NCI-H1092 (cell line): ENCODE measurements around the gene RAB11FIP4.

Experiments used
- DNase-seq: peaks from one replicate; lab custom pipeline; 2025; lab: John Stamatoyannopoulos, UW

Gene RAB11FIP4

GRCh38 chr17:31411707-31412285 lies 20.3 kb downstream of the RAB11FIP4 start:
- no peak for DNase-seq

DNA sequence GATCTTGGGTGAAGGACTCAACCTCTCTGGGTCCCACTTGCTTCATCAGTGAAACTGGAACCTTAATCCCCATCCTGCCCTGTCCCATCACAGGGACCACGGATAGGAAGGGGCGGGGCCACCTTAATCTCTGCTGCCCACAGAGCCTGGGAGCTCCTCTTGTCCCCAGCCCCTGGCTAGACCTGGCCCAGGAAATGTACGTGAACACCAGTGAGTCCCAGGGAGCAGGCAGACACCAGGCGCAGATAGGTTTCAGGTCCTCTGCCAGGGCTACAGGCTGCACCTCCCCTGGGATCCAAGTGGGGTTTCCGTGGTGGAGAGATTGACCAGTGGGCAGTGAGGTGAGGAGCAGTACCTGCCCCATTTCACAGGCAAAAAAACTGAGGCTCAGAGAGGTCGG lies 21.0 kb downstream of the RAB11FIP4 start:
- no peak for DNase-seq

- DNase-seq, result no peak
Measured at GRCh38 chr17:31413081-31413799, 21.8 kb downstream of the RAB11FIP4 start.

GRCh38 chr17:31413874-31414549 lies 22.5 kb downstream of the RAB11FIP4 start:
- no peak for DNase-seq

- no peak for DNase-seq
Measured at GRCh38 chr17:31414550-31414918, 23.1 kb downstream of the RAB11FIP4 start.

DNA sequence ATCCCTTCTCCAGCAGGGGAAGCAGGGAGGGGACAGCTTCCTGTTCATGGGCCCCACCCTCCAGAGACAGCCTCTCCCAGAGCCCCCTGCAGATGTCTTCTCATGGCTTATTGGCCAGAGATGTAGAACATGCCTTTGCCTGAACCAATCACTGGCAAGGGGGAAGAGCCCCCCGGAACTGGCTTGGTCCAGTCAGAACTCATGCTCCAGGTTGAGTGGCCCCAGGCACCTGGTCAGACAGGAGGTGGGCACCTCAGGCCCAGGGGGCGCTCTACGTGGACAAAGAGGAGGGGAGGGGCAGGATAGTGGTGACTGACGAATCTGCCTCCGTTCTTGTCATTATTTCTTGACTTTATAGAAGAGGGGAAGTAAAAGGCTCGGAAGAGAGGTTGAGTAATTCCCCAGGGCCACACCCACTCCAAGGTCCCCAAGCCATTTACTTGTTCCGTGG lies 23.6 kb downstream of the RAB11FIP4 start:
- no peak for DNase-seq

DNA sequence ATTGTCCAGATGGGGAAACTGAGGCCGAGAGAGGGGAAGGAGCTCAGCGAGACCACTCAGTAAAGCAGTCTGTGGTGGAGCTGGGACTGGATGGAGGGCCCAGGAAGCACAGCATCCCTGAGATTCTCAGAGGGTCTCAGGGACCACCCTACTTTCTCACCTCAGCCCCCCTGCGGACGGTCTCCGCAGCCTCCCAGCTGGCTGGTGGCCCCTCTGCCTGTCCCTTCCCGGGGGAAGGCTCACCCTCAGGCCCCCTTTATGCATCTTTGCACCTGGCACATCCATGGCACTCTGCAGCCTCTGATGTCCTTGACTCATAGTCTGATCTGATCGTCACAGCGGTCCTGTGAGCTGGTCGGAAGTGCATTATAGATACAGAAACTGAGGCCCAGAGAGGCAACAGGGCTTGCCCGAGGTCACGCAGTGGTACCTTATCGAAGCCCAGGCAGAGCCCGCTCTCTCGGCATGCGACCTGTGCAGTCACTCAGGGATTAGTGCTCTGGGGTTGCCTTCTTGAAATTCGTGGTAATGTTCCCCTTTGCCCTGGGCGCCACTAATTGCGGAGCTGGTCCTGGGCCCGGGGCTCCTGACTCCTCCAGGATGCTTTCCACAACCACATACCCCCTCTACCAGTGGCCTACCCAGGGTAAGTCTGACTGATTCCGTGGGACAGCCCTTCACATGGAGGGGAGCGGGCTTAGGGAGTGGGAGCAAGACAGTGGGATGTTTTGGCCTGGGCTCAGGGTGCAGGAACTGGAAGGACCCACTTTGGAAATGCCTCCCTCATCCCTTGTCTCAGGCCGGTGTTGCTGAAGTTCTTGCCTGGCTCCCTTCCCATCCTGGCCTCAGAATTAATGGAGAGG lies 24.4 kb downstream of the RAB11FIP4 start:
- DNase-seq, result no peak

DNA sequence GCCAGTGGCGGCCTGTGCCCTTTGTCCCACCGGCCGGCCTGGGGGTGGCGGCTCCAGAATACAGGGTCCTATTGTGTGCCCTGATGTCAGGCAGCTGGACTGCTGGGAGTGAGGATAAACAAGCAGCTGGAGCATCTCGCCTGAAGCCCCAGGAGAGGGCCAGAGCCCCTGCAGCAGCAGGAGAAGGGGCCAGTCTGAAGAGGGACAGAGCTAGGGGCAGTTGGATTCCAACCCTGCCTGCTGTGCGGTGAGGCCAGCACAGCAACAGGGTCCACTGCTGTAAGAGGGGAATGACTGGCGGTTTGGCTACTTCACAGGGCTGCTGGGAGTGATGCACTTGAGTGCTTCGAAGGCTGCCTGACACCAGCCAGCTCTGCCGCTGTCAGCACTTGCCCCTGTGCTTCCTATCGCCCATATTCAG lies 25.0 kb downstream of the RAB11FIP4 start:
- no peak for DNase-seq

GRCh38 chr17:31417051-31417792 lies 25.7 kb downstream of the RAB11FIP4 start:
- no peak for DNase-seq

DNA sequence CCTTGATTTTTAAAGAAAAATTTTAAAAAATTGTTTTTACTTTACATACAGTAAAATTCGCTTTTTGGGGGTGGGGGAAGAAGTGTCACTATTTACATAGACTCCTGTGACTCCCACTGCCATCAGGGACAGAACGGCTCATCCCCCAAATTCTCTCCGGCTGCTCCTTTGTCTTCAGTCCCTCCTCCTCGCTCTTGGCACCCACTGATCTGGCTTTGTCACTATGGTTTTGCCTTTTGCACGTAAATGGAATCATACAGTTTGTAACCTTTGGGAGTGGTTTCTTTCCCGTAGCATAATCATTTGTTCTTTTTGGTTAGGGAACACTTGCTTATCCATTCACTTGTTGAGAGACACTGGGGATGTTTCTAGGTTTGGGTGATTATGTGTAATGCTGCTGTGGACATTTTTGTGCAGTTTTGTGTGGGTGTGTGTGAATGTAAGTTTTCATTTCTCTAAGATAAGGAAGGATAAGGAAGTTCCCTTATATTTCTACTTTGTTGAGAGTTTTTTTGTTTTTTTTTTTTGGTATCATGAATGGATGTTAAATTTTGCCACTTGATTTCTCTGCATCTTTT lies 27.4 kb downstream of the RAB11FIP4 start:
- DNase-seq, result no peak

GRCh38 chr17:31422443-31422842 lies 31.0 kb downstream of the RAB11FIP4 start:
- no peak for DNase-seq

- DNase-seq, result no peak
Measured at GRCh38 chr17:31424944-31425281, 33.4 kb downstream of the RAB11FIP4 start.

- DNase-seq, result peak; percentile 87
Measured at GRCh38 chr17:31425282-31426040, 34.0 kb downstream of the RAB11FIP4 start.

DNA sequence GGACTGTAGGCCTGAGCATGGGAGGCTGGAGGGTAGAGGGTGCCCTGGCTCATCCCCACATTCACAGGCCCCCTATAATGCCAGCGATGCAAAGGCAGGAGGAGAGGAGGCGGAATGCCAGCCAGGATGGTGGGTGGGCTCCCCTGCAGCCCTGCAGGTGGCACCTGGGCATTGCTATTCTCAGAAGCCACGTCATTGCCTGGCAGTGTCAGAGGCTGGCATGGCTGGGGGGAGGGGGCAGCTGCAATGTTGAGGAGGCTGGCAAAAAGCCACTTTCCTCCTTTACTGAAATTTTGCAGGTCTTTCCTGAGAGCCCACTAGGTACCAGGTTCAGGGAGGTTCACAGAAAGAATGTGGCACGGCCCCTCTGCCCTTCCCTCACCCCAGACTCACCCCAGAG lies 36.2 kb downstream of the RAB11FIP4 start:
- DNase-seq, result no peak

- DNase-seq, result no peak
Measured at GRCh38 chr17:31428111-31428510, 36.6 kb downstream of the RAB11FIP4 start.

GRCh38 chr17:31428512-31428911 lies 37.0 kb downstream of the RAB11FIP4 start:
- DNase-seq, result no peak

DNA sequence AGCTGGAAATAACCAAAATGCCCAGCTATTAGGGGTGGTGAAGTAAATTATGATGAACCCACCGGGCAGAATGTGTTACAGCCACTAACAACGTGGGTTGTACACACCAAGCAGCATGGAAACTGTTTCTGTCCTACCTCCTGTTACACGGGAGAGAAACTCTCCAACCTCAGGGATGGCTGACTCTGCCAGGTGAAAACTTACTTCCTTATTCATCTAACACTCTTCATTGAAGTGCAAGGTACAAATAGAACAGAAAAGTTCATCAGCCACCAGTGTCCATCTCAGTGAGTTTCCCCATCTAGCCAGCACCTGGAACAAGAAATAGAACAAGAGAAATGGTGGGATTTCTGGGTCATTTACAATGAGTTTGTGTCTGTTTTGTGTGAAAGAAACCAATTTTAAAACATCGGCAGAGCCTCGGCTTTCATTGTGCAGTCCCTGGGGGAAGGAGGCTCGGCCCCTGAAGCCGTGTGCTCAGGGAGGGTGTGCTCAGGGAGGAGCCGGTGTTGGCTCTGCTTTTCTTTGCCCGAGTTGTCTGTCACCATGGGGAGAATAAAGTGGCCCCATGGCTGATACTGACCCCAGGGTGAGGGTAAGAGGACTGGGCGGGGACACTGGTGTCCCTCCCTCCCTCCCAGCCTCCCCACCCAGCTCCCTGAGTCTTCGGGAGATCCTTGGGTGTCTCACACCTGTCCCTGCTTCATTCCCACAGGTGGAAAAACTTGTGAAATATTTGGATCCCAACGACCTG lies 39.8 kb downstream of the RAB11FIP4 start:
- DNase-seq, result no peak

- no peak for DNase-seq
Measured at GRCh38 chr17:31431852-31432658, 40.6 kb downstream of the RAB11FIP4 start.
